ELR (cell line): ENCODE results near the gene CYP21A2.
"Not testable (repeated sequence)": the region's sequence is repeated elsewhere in the genome, so short reads cannot be mapped to it uniquely, and the experiment has no call there.

Experiments
- DNase-seq: peaks from one replicate; pipeline ENCODE4 v3.0.0-alpha.2; 2015; ENCODE audit warnings: low read depth

The CYP21A2 gene

DNA sequence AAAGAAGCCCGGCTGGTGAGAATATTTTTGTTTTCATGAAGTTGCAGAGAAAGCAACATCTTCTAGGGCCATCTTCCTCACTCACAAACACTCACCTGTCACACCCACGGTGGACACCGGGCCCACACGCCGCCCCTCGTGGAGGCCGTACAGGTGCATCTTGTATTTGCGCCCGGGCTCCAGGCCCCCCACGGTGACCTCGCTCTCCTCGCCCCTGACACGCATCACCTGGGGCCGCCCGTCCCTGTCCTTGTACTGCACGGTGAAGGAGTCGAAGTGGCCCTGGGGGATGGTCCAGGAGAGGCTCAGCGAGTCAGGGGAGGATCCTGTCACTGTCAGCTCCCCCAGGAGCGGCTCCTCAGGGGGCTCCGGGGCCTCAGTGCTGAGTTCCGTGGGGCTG is 17.5 kb downstream of the CYP21A2 start:
- not testable (repeated sequence) for DNase-seq

GRCh38 chr6:32056254-32056653 is 18.0 kb downstream of the CYP21A2 start:
- no peak for DNase-seq

GRCh38 chr6:32057966-32058365 is 19.8 kb downstream of the CYP21A2 start:
- DNase-seq = no peak

GRCh38 chr6:32058511-32058963 is 20.3 kb downstream of the CYP21A2 start:
- DNase-seq = no peak

- no peak for DNase-seq
Observed at GRCh38 chr6:32060966-32061655, 22.9 kb downstream of the CYP21A2 start.

- DNase-seq = no peak
Observed at GRCh38 chr6:32064706-32065105, 26.5 kb downstream of the CYP21A2 start.

DNA sequence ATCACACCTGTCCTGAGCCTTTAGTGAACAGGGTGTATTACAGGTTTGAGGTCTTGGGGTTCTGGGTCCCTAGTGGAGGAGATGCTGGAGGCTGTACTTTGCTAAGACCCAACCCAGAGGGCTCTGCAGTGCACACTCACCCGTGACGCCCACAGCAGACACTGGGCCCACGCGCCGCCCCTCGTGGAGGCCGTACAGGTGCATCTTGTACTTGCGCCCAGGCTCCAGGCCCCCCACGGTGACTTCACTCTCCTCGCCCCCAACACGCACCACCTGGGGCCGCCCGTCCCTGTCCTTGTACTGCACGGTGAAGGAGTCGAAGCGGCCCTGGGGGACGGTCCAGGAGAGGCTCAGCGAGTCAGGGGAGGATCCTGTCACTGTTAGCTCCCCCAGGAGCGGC is 29.3 kb downstream of the CYP21A2 start:
- DNase-seq = not testable (repeated sequence)

- DNase-seq = not testable (repeated sequence)
Observed at GRCh38 chr6:32068315-32068714, 30.1 kb downstream of the CYP21A2 start.

GRCh38 chr6:32068867-32069266 is 30.7 kb downstream of the CYP21A2 start:
- no peak for DNase-seq

- no peak for DNase-seq
Observed at GRCh38 chr6:32069460-32069859, 31.2 kb downstream of the CYP21A2 start.

DNA sequence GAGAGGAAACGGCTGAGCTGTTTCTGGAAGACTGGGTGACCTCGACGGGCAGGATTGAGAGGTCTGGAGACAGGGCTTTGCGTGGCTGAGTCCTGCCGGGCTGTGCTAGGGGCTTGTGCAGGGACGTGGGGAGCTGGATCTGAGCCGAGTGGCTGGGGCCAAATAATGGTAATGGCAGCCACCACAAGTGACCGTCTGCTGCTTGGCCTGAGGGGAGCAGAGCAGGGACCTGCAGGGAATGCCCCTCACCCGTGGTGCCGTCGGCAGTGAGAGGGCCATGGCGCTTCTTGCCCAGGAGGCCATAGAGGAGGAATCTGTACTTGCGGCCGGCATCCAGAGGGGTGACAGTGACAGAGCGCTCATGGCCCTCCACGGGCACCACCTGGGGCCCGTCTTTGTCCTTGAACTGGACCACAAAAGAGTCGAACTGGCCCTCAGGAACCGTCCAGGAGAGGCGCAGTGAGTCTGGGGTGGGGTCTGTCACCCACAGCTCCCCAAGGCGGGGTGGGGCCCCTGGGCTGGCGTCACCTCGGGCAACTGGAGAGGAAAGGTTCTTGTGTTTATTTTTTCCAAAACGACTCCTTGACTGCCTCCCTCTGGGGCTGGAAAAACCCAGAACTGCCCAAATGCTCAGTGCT is 31.8 kb downstream of the CYP21A2 start:
- no peak for DNase-seq

DNA sequence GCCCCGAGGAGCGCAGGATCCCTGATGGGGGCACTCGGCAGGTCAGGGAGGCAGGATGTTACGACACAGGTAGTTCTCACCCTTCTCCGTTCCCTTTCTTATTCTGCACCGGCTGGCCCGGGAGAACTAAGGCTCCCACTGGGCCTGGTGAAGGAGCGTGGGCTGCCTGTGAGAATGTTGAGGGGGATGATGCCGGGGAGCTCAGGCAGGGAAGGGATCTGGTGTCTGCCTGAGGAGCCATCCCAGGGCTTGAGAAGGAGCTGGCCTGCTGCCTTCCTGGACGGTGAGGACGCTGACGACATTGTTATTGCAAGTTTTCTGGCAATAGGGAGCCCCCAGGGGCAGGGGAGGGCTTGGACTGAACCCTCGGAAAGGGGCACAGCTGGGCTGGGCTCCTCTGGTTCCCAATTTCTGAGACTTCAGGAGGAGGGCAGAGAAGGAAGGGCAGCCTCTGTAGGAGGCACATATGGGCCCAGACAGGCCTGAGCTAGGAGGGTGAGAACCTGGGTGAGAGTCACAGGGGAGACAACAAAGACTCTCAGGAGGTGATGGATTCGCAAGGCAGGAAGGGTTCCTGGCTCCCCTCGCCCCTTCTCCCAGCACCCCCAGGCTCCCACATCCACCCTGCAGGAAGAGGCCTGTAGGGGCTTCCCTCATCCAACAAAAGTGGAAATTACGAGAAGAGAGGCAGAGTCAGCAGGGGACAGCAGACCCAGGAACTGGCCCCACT is 32.8 kb downstream of the CYP21A2 start:
- DNase-seq = no peak

GRCh38 chr6:32073101-32073500 is 34.9 kb downstream of the CYP21A2 start:
- DNase-seq = no peak

- DNase-seq = no peak
Observed at GRCh38 chr6:32073613-32074012, 35.4 kb downstream of the CYP21A2 start.

- DNase-seq = no peak
Observed at GRCh38 chr6:32074996-32075532, 36.8 kb downstream of the CYP21A2 start.

DNA sequence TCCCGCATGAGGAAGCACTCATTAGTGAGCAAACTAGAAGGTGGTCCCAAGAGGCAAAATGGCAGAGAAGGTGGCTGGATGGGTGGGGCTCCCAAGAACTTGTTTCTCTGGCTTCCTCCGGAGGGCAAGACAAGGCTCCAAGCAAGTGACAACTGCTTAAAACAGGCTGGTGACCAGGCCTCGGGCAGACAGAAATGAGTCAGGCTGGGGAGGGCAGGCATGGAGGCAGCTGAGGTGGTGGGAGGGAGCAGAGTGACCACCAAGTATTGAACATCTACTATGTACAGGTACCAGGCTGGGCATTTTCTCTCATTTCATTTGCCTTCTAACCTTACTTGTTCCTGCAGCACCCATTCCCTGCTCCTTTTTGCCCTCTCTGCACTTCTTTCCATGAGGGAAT is 37.6 kb downstream of the CYP21A2 start:
- DNase-seq = peak; percentile 50

DNA sequence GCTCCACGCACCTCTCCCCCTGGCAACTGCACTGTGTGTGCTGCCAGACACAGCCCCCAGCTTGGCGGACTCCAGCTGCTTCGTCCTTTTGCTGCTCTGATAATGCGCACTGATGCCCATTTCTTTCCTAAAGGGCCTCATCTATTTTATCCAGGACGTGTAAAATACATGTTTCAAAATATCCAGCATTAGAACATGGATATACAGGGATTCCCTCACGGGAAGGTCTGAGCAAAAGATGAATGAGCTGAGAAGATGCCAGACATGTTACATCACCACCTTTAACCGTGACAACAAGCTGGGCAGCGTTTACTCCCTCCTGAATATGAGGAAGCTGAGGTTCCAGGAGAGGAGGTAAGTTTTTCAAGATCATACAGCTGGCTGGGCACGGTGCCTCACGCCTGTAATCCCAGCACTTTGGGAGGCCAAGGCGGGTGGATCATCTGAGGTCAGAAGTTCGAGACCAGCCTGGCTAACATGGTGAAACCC is 38.1 kb downstream of the CYP21A2 start:
- peak; percentile 92 for DNase-seq

DNA sequence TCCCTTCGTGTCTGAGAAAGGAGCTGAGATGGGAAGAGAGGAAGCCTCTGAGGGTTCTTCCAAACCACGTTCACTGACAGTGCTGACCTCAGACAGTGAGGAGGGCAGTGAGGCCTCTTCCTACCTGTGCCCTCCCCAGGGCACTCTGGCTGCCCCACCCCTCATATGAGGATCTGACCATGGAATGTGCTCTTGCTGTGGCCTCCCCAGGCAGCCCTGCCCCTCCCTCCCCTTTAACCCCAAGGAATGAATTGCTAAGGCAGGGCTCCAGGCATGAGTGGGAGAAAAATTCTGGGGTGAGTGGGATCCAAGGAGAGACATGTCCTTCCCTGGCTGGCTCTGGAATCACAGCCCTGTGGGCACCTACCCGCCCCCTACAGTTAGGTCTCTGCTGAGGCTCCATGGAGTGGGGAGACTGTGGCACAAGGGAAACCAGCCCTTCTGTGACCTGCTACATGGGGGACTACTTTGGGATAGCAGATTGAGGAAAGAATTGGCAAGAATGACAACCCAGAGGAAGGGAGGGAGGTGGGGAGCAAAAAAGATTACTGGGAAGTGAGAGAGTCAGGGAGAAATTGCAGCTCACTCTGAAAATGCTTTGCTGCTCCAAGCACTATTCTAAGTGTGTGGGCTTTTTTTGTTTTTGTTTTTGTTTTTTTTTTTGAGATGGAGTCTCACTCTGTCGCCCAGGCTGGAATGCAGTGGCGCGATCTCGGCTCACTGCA is 41.5 kb downstream of the CYP21A2 start:
- DNase-seq = no peak

DNA sequence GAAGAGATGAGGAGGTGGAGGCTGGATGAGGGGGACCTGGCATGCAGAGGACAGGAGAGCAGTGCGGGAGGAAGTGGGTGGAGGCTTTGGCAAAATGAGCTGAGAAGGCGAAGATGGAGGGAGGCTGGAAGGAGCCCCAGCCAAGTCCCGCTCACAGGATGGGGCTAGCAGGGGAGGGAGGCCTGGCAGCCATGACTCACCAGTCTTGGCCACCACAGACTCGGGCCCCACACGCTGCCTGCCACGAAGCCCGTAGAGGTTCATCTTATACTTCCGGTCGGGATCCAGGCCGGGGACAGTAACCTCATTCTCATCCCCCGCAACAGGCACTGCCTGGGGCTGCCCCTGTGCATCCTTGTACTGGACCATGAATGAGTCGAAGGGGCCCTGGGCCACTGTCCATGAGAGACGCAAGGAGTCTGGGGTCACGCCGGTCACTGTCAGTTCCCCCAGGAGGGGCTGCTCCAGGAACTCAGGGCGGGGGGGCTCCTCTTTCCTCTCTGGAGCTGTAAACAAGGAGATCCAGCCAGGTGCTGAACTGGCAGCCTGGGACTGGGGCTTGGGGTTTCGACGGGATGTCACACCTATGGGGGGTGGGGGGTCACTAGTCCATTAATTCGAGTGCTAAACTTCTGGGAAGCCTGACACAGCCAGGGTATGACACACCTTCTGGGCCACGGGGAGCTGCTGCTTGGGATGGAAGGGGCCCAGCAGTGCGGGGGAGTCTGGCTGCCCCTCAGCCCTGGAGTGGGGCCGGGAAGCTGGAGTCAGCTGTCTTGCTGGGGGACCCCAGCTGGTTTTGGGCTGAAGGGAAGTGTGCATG is 43.2 kb downstream of the CYP21A2 start:
- peak; percentile 95 for DNase-seq

- DNase-seq = peak; percentile 23
Observed at GRCh38 chr6:32082478-32082877, 44.3 kb downstream of the CYP21A2 start.

DNA sequence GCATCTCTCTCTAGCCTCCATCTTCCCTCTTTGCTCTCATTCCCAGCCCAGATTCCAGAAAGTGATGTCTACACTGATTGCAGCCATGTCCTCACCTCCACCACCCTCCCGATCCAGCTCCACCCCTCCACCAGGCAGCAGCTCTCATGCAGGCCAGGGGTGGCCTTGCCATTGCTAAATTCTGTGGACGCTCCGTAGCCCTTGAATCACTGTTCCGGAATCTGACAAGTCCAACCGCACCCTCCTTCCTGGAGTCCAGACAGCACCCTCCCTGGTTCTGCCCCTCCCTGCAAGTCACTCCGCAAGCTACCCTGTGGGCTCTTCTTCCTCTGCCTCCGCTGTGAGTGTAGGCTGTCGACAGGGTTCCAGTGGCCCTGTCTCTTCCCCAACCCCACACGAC is 44.7 kb downstream of the CYP21A2 start:
- peak; percentile 97 for DNase-seq
